ENCODE data around the gene FLCN.

The FLCN gene

GRCh38 chr17:17252149-17252661 lies 15.2 kb upstream of the FLCN start:
- Mint-ChIP-seq H3K9me3 (no peaks in the 10 kb centered on the region), H3K27me3 (no peaks in the 10 kb centered on the region), H3K4me3 (no peak overlapping the region), H3K36me3 (ENCODE audit: low read depth) (peaks cover 46% of the 10 kb centered on the region), H3K4me1 (peaks cover 2% of the 10 kb centered on the region), H3K27ac (no peak overlapping the region)
- DNase-seq (no peak), ATAC-seq (no peak)

- H3K9me3 Mint-ChIP-seq, result no peaks in the 10 kb centered on the region
These were observed 9.9 kb upstream of the FLCN start for GRCh38 chr17:17246879-17247278.

GRCh38 chr17:17243163-17243562 lies 6.2 kb upstream of the FLCN start:
- H3K27me3 Mint-ChIP-seq, result no peaks in the 10 kb centered on the region
- peaks cover 19% of the 10 kb centered on the region for H3K4me1 Mint-ChIP-seq
- no peak overlapping the region for H3K4me3 Mint-ChIP-seq
- no peak overlapping the region for H3K27ac Mint-ChIP-seq
- no peaks in the 10 kb centered on the region for H3K9me3 Mint-ChIP-seq
- peaks cover 17% of the 10 kb centered on the region for H3K36me3 Mint-ChIP-seq (ENCODE audit: low read depth)
- DNase-seq (no peak), ATAC-seq (no peak)

More at GRCh38 chr17:17246879-17247278, 9.9 kb upstream of the FLCN start:
- ATAC-seq (no peak), DNase-seq (no peak)
- Mint-ChIP-seq H3K36me3 (ENCODE audit: low read depth) (peaks cover 32% of the 10 kb centered on the region), H3K27me3 (no peaks in the 10 kb centered on the region), H3K4me3 (no peak overlapping the region), H3K4me1 (no peaks in the 10 kb centered on the region), H3K27ac (no peak overlapping the region)

- no peak overlapping the region for H3K4me3 Mint-ChIP-seq
- H3K4me1 Mint-ChIP-seq, result peaks cover 27% of the 10 kb centered on the region
- H3K36me3 Mint-ChIP-seq (ENCODE audit: low read depth), result peaks cover 13% of the 10 kb centered on the region
- DNase-seq (no peak), ATAC-seq (no peak)
- no peaks in the 10 kb centered on the region for H3K9me3 Mint-ChIP-seq
- H3K27ac Mint-ChIP-seq, result no peak overlapping the region
- H3K27me3 Mint-ChIP-seq, result no peaks in the 10 kb centered on the region
These were observed 5.3 kb upstream of the FLCN start for GRCh38 chr17:17242246-17242645.

- no peak for DNase-seq
- H3K4me3 Mint-ChIP-seq, result no peak overlapping the region
- peaks cover 8% of the 10 kb centered on the region for H3K36me3 Mint-ChIP-seq (ENCODE audit: low read depth)
- H3K27me3 Mint-ChIP-seq, result no peaks in the 10 kb centered on the region
- no peaks in the 10 kb centered on the region for H3K9me3 Mint-ChIP-seq
- no peak for ATAC-seq
- H3K27ac Mint-ChIP-seq, result no peak overlapping the region
- peaks cover 28% of the 10 kb centered on the region for H3K4me1 Mint-ChIP-seq
These were observed 4.7 kb upstream of the FLCN start for GRCh38 chr17:17241656-17242055.

- Mint-ChIP-seq H3K9me3 (no peaks in the 10 kb centered on the region), H3K27me3 (no peaks in the 10 kb centered on the region), H3K36me3 (ENCODE audit: low read depth) (no peaks in the 10 kb centered on the region), H3K4me3 (peak overlapping the region; percentile 97), H3K4me1 (peaks cover 44% of the 10 kb centered on the region), H3K27ac (peak overlapping the region; percentile 64)
- DNase-seq (no peak), ATAC-seq (peak; percentile 45)
These were observed 2.9 kb upstream of the FLCN start for GRCh38 chr17:17239832-17240231.

GRCh38 chr17:17236295-17237025 lies 508 bp downstream of the FLCN start:
- Mint-ChIP-seq H3K27me3 (no peaks in the 10 kb centered on the region), H3K4me1 (peaks cover 44% of the 10 kb centered on the region), H3K27ac (peak overlapping the region; percentile 99), H3K4me3 (peak overlapping the region; percentile 97), H3K9me3 (no peaks in the 10 kb centered on the region), H3K36me3 (ENCODE audit: low read depth) (peaks cover 2% of the 10 kb centered on the region)
- DNase-seq (peak; percentile 7), ATAC-seq (no peak)

GRCh38 chr17:17235212-17236174 lies 1.5 kb downstream of the FLCN start:
- Mint-ChIP-seq H3K4me1 (peaks cover 44% of the 10 kb centered on the region), H3K27ac (peak overlapping the region; percentile 99), H3K36me3 (ENCODE audit: low read depth) (peaks cover 2% of the 10 kb centered on the region), H3K4me3 (peak overlapping the region; percentile 97), H3K9me3 (no peaks in the 10 kb centered on the region), H3K27me3 (no peaks in the 10 kb centered on the region)
- DNase-seq, result no peak
- ATAC-seq, result no peak

- no peak overlapping the region for H3K27ac Mint-ChIP-seq
- H3K4me1 Mint-ChIP-seq, result peaks cover 16% of the 10 kb centered on the region
These were observed 4.7 kb downstream of the FLCN start for GRCh38 chr17:17232303-17232621.

GRCh38 chr17:17231621-17232302 lies 5.2 kb downstream of the FLCN start:
- DNase-seq (no peak), ATAC-seq (no peak)
- Mint-ChIP-seq H3K4me3 (no peak overlapping the region), H3K4me1 (peaks cover 15% of the 10 kb centered on the region), H3K9me3 (no peaks in the 10 kb centered on the region), H3K27ac (no peak overlapping the region), H3K36me3 (ENCODE audit: low read depth) (peaks cover 9% of the 10 kb centered on the region), H3K27me3 (no peaks in the 10 kb centered on the region)

More at GRCh38 chr17:17232303-17232621, 4.7 kb downstream of the FLCN start:
- peaks cover 9% of the 10 kb centered on the region for H3K36me3 Mint-ChIP-seq (ENCODE audit: low read depth)
- ATAC-seq (no peak), DNase-seq (no peak)
- H3K9me3 Mint-ChIP-seq, result no peaks in the 10 kb centered on the region
- H3K27me3 Mint-ChIP-seq, result no peaks in the 10 kb centered on the region
- H3K4me3 Mint-ChIP-seq, result no peak overlapping the region

- Mint-ChIP-seq H3K4me1 (no peaks in the 10 kb centered on the region), H3K36me3 (ENCODE audit: low read depth) (peaks cover 16% of the 10 kb centered on the region), H3K9me3 (no peaks in the 10 kb centered on the region), H3K27ac (no peak overlapping the region), H3K27me3 (no peaks in the 10 kb centered on the region), H3K4me3 (no peak overlapping the region)
- DNase-seq (no peak), ATAC-seq (no peak)
These were observed 7.3 kb downstream of the FLCN start for GRCh38 chr17:17229416-17230384.

- no peak overlapping the region for H3K27ac Mint-ChIP-seq
- H3K36me3 Mint-ChIP-seq (ENCODE audit: low read depth), result peaks cover 17% of the 10 kb centered on the region
- H3K4me3 Mint-ChIP-seq, result no peak overlapping the region
- DNase-seq (no peak), ATAC-seq (no peak)
- no peaks in the 10 kb centered on the region for H3K27me3 Mint-ChIP-seq
- no peaks in the 10 kb centered on the region for H3K9me3 Mint-ChIP-seq
- H3K4me1 Mint-ChIP-seq, result no peaks in the 10 kb centered on the region
These were observed 8.3 kb downstream of the FLCN start for GRCh38 chr17:17228521-17229279.

Measured in activated naive CD8-positive, alpha-beta T cell treated with anti-CD3 and anti-CD28 coated beads, Interleukin-2, amount 50 U/mL, for 24 hours (primary cell).